ENCODE measurements around the gene SLC25A45. TPM values are rescaled to one million over a fixed set of nuclear protein-coding genes. Genes with fewer than 3 reads are reported as not detected.
A peak's percentile ranks its signal among the peaks of the same experiment; 100 is the strongest.

SLC25A45 gene
- total RNA-seq, 1 experiment from 2014 or later: 8.5 TPM

GRCh38 chr11:65327021-65327420 lies 55.4 kb downstream of the SLC25A45 start:
- no peaks in the 10 kb centered on the region for H3K9me3 ChIP-seq
- Mint-ChIP-seq H3K36me3 (ENCODE audit: insufficient read depth, unreplicated experiment) (peaks cover 64% of the 10 kb centered on the region), H3K4me3 (ENCODE audit: unreplicated experiment) (no peak overlapping the region), H3K9me3 (ENCODE audit: unreplicated experiment) (no peaks in the 10 kb centered on the region), H3K27me3 (ENCODE audit: insufficient read depth, unreplicated experiment) (no peaks in the 10 kb centered on the region), H3K27ac (ENCODE audit: unreplicated experiment) (no peak overlapping the region), H3K4me1 (ENCODE audit: low read depth, unreplicated experiment) (peaks cover 7% of the 10 kb centered on the region)
- DNase-seq: no peak
- no peak for TF ChIP-seq CTCF (IDR thresholded peaks at IDR 0.05; ENCODE audit: insufficient read depth in 1 of 2, low read depth in 1 of 2, low read length in 1 of 2, severe bottlenecking in 1 of 2, unreplicated experiment in 1 of 2)
- no TSS peak for BruUV-seq (replicated peaks)
- no peaks in the 10 kb centered on the region for H3K27me3 ChIP-seq (replicated peaks; ENCODE audit: control insufficient read depth, insufficient read depth, low read length)
- intact Hi-C loops (cut with micrococcal nuclease; ENCODE audit: unreplicated experiment): no loop called here
- peaks cover 9% of the 10 kb centered on the region; the same call in 1 of the 2 replicates for H3K4me1 ChIP-seq
- no peak overlapping the region for H3K4me3 ChIP-seq (ENCODE audit: low read depth, low read length)
- CTCF ChIA-PET: interaction anchor here (0.7 to 4.6 kb wide), 4 partner anchors 11 to 676 kb away, joined by 3 to 148 read pairs (median 4); no protein-coding TSS in a partner anchor
- POLR2A ChIA-PET: interaction anchor here (0.7 to 1.1 kb wide), 2 partner anchors 52 kb away, joined by 3 to 5 read pairs; no protein-coding TSS in a partner anchor
- H3K36me3 ChIP-seq (ENCODE audit: control insufficient read depth, insufficient read depth, low read length): no peaks in the 10 kb centered on the region; the same call in 1 of the 2 replicates

- Mint-ChIP-seq H3K4me3 (ENCODE audit: unreplicated experiment) (no peak overlapping the region), H3K4me1 (ENCODE audit: low read depth, unreplicated experiment) (peaks cover 7% of the 10 kb centered on the region), H3K36me3 (ENCODE audit: insufficient read depth, unreplicated experiment) (peaks cover 80% of the 10 kb centered on the region), H3K27ac (ENCODE audit: unreplicated experiment) (peak overlapping the region; percentile 42), H3K9me3 (ENCODE audit: unreplicated experiment) (no peaks in the 10 kb centered on the region), H3K27me3 (ENCODE audit: insufficient read depth, unreplicated experiment) (no peaks in the 10 kb centered on the region)
- Histone ChIP-seq H3K4me1 (peaks cover 9% of the 10 kb centered on the region; the same call in 1 of the 2 replicates), H3K27me3 (replicated peaks; ENCODE audit: control insufficient read depth, insufficient read depth, low read length) (no peaks in the 10 kb centered on the region), H3K36me3 (ENCODE audit: control insufficient read depth, insufficient read depth, low read length) (peaks cover 4% of the 10 kb centered on the region), H3K9me3 (no peaks in the 10 kb centered on the region), H3K4me3 (ENCODE audit: low read depth, low read length) (no peak overlapping the region)
- no peak for DNase-seq
- BruUV-seq (replicated peaks): TSS peak; percentile 1
- POLR2A ChIA-PET: interaction anchor here (0.8 kb wide), 1 partner anchor 50 kb away, joined by 10 read pairs; no protein-coding TSS in a partner anchor
- intact Hi-C loops (cut with micrococcal nuclease; ENCODE audit: unreplicated experiment): no loop called here
- no peak for TF ChIP-seq CTCF (IDR thresholded peaks at IDR 0.05; ENCODE audit: insufficient read depth in 1 of 2, low read depth in 1 of 2, low read length in 1 of 2, severe bottlenecking in 1 of 2, unreplicated experiment in 1 of 2)
- CTCF ChIA-PET: interaction anchor here (1.0 to 2.0 kb wide), 3 partner anchors 9 to 50 kb away, joined by 3 to 11 read pairs (median 5); no protein-coding TSS in a partner anchor
Measured at GRCh38 chr11:65325435-65325834, 57.0 kb downstream of the SLC25A45 start.

Other genes starting within 250 kb of the SLC25A45 start
- gene SYVN1, start 248.1 kb downstream of the SLC25A45 start, total RNA-seq (2022): 50.9 and 56.5 TPM in 2 replicates
- not detected in 2 replicates for gene SPDYC, start 212.4 kb downstream of the SLC25A45 start, total RNA-seq (2022)
- 238 and 244 TPM in 2 replicates for gene CAPN1, start 200.7 kb downstream of the SLC25A45 start, total RNA-seq (2022)
- gene POLA2, start 120.7 kb downstream of the SLC25A45 start, total RNA-seq (2022): 23.2 and 25.3 TPM in 2 replicates
- gene CDC42EP2, start 67.8 kb downstream of the SLC25A45 start, total RNA-seq (2022): 38.0 and 40.7 TPM in 2 replicates
- gene DPF2, start 48.8 kb downstream of the SLC25A45 start, total RNA-seq (2022): 64.2 and 65.3 TPM in 2 replicates
- gene TIGD3, start 27.9 kb downstream of the SLC25A45 start, total RNA-seq (2022): 3.0 and 3.2 TPM in 2 replicates
- gene FRMD8, start 4.0 kb upstream of the SLC25A45 start, total RNA-seq (2022): 35.1 and 38.2 TPM in 2 replicates
- 235 and 254 TPM in 2 replicates for gene NEAT1, start 40.2 kb upstream of the SLC25A45 start, total RNA-seq (2022)
- gene MALAT1, start 116.4 kb upstream of the SLC25A45 start, total RNA-seq (2022): 4,797 and 4,914 TPM in 2 replicates
- 123 and 124 TPM in 2 replicates for gene SCYL1, start 142.4 kb upstream of the SLC25A45 start, total RNA-seq (2022)
- gene LTBP3, start 175.7 kb upstream of the SLC25A45 start, total RNA-seq (2022): 87.2 and 91.2 TPM in 2 replicates
- gene ZNRD2, start 187.8 kb upstream of the SLC25A45 start, total RNA-seq (2022): 52.9 and 53.9 TPM in 2 replicates
- 24.0 and 26.9 TPM in 2 replicates for gene FAM89B, start 189.9 kb upstream of the SLC25A45 start, total RNA-seq (2022)
- 19.2 and 19.6 TPM in 2 replicates for gene EHBP1L1, start 193.4 kb upstream of the SLC25A45 start, total RNA-seq (2022)
- gene KCNK7, start 213.2 kb upstream of the SLC25A45 start, total RNA-seq (2022): 0.39 and 0.49 TPM in 2 replicates
- 80.5 and 89.2 TPM in 2 replicates for gene MAP3K11, start 231.6 kb upstream of the SLC25A45 start, total RNA-seq (2022)
- gene PCNX3, start 233.1 kb upstream of the SLC25A45 start, total RNA-seq (2022): 52.7 and 52.8 TPM in 2 replicates